Adrenal gland (tissue), 12 donors: ENCODE data around the gene LILRA6. TPM values are rescaled to one million over a fixed set of nuclear protein-coding genes. Genes with fewer than 3 reads are reported as not detected.
A peak's percentile ranks its signal among the peaks of the same experiment; 100 is the strongest.
"Not testable (repeated sequence)": the region's sequence is repeated elsewhere in the genome, so short reads cannot be mapped to it uniquely, and the experiment has no call there.

Experiments
- DNase-seq, 7 donors: peaks; one replicate each; pipeline ENCODE4 v3.0.0-alpha.2; 2019 to 2020
- H3K27ac ChIP-seq, 5 donors: fragments of 200-600 bp; sonication (generic) in 4 of 5; 1 replicate in 3 of 5; 2 replicates in 2 of 5; pipeline versions ENCODE4 v1.5.1 to v1.8.0; 2016 to 2020; ENCODE audit warnings: mild to moderate bottlenecking in 1 of 5
- H3K27me3 ChIP-seq: fragments of 200-600 bp; 2 replicates; pipeline ENCODE4 v1.8.0; 2021
- H3K36me3 ChIP-seq, 2 donors: fragments of 200-600 bp; replicated peaks in 1 of 2; 1 replicate in 1 of 2; 2 replicates in 1 of 2; pipeline versions ENCODE4 v1.5.1 to v1.8.0; 2018 to 2022
- H3K4me1 ChIP-seq, 2 donors: fragments of 200-600 bp; replicated peaks in 1 of 2; 1 replicate in 1 of 2; 2 replicates in 1 of 2; pipeline versions ENCODE4 v1.5.1 to v1.8.0; 2018 to 2021
- H3K4me3 ChIP-seq, 4 donors: fragments of 200-600 bp; sonication (generic) in 3 of 4; one replicate each; pipeline ENCODE4 v1.5.1; 2016 to 2018
- H3K9me3 ChIP-seq, 3 donors: fragments of 200-600 bp; sonication (generic) in 1 of 3; replicated peaks in 1 of 3; 1 replicate in 2 of 3; 2 replicates in 1 of 3; pipeline versions ENCODE4 v1.5.1 to v1.8.0; 2016 to 2021
- POLR2A ChIP-seq, 2 donors: fragments of 450-650 bp; IDR thresholded peaks; one replicate each; pipeline ENCODE4 v1.6.1; 2017; ENCODE audit warnings: antibody characterized with exemption in 2 of 2, mild to moderate bottlenecking in 2 of 2, moderate library complexity in 1 of 2
- WGBS, 4 donors: extraction: QIAGEN DNeasy Blood & Tissue Kit in 2 of 4; methylation state at CpG; one replicate each; pipeline versions ENCODE4 v1.1.5 to v1.1.7; 2013 to 2017; 5-methylcytosine and 5-hydroxymethylcytosine counted together
- intact Hi-C, 2 donors: fragments of 100-400 bp; cut with DNase I; formaldehyde crosslinking; loops; one replicate each; pipeline versions ENCODE4 v1.14.1 to v1.15.0; 2022 to 2023
- polyA plus RNA-seq, 3 donors: library from polyadenylated mRNA; stranded (reverse); fragments of 200-250 nt in 2 of 3; fragments of 350-450 nt in 1 of 3; fragmentation: Illumina TruSeq in 1 of 3; extraction: RNeasy Lipid Tissue Mini Kit (QIAGEN cat#74804) in 1 of 3; gene quantifications; one replicate each; pipeline ENCODE4 v1.2.3, GENCODE V29; 2013 to 2014
- total RNA-seq, 9 donors: library from RNA; depleted of rRNA in 4 of 9; stranded (reverse); fragments of >200 nt in 4 of 9; fragments of 120-200 nt in 1 of 9; fragmentation: NEBNext Ultra II Directional in 1 of 9; extraction: Animal tissue kit (Norgen Biotek cat#: 25700) in 1 of 9; gene quantifications; one replicate each; pipeline versions ENCODE4 v1.1.0 to v1.2.4, GENCODE V29; 2013 to 2023
- TF ChIP-seq, protein P1 (sequence below), 6 experiments: fragments of 450-650 bp in 4 of 6; fragments of 200-600 bp in 2 of 6; sonication (generic) in 1 of 6; IDR thresholded peaks; 1 replicate in 5 of 6; 2 replicates in 1 of 6; pipeline versions ENCODE4 v1.5.1 to v1.8.0; 2016 to 2021; ENCODE audit warnings: antibody characterized with exemption in 6 of 6, mild to moderate bottlenecking in 2 of 6, moderate library complexity in 1 of 6
- donor health status: healthy with polysubstance abuse.
- donor health status: Bipolar disorder and iron deficiency.
- donor health status: DM: yes; HTN: yes; CAD: no.
- donor health status: DM: no; HTN: no; CAD: no.
- donor health status: DM: no; HTN: no; CAD: no.
- donor health status: DM: yes; HTN: yes; CAD: no.

The LILRA6 gene
- total and polyA plus RNA-seq, 12 donors: 0.30 to 9.3 (median 4.8) TPM

DNA sequence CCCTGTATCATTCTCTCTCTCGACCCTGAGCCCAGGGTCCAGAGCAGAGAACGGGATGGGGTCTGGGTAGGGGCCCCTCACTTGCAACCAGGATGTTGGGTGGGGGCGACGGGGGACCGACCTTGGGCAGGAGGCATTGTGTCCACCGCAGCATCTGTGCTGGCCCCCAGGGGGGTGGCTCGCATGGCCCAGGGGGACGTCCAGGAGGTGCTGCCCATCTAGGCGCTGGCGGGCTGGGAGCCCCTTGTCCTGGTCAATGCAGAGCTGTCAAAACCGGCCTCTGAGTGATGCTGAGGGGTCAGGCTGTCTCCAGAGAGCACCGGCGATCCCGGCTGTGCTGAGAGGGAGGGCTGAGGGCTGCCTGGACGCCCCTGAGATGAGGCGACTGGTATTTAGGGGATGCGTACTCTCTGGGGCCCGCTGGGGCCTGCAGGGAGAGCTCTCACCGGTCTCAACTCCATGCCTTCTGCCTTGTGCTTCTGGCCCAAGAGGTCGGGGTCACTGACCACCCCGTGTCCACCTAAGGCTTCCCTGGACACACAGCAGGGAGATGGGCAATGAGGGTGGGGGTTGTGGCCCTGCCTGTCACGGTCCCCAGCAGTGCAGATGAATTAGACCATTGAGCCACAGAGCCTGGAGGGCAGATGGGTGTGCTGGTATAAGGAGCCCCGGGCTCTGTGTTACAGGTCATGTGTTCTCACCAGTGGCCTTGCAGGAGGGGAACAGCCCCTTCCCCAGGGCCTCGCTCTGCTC is 33.4 kb downstream of the LILRA6 start:
- Histone ChIP-seq H3K36me3 (peaks cover 0 to 41% of the 10 kb centered on the region in 2 donors), H3K27ac (peak overlapping the region; percentile 82 to 100 (median 95)), H3K27me3 (no peaks in the 10 kb centered on the region), H3K9me3 (no peaks in the 10 kb centered on the region), H3K4me1 (peaks cover 41 to 64% of the 10 kb centered on the region in 2 donors), H3K4me3 (no peak overlapping the region)
- peak in 2 of 7 donors; percentile 54 to 55 for DNase-seq
- intact Hi-C loops: no loop called here
- TF ChIP-seq POLR2A (IDR thresholded peaks at IDR 0.05): peak in 1 of 2 donors; percentile 10
- TF ChIP-seq, protein P1, sequence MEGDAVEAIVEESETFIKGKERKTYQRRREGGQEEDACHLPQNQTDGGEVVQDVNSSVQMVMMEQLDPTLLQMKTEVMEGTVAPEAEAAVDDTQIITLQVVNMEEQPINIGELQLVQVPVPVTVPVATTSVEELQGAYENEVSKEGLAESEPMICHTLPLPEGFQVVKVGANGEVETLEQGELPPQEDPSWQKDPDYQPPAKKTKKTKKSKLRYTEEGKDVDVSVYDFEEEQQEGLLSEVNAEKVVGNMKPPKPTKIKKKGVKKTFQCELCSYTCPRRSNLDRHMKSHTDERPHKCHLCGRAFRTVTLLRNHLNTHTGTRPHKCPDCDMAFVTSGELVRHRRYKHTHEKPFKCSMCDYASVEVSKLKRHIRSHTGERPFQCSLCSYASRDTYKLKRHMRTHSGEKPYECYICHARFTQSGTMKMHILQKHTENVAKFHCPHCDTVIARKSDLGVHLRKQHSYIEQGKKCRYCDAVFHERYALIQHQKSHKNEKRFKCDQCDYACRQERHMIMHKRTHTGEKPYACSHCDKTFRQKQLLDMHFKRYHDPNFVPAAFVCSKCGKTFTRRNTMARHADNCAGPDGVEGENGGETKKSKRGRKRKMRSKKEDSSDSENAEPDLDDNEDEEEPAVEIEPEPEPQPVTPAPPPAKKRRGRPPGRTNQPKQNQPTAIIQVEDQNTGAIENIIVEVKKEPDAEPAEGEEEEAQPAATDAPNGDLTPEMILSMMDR (IDR thresholded peaks at IDR 0.05): no peak
- 30 to 62% (median 59%) methylated on average over 9 to 24 of the region's 24 CpGs for WGBS, 4 donors

DNA sequence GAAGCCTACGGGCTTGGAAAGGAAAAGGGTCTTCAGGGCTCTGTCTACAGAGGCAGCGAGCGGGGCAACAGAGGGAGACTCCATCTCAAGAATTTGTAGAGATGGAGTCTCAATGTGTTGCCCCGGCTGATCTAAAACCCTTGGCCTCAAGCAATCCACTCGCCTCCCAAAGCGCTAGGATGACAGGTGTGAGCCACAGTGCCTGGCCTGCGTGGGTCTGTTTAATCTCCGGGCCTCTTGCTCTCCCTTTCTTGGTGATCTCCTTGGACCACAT is 33.9 kb downstream of the LILRA6 start:
- H3K27me3 ChIP-seq: no peaks in the 10 kb centered on the region
- no peaks in the 10 kb centered on the region for H3K9me3 ChIP-seq
- intact Hi-C loops: no loop called here
- TF ChIP-seq, protein P1 (IDR thresholded peaks at IDR 0.05): no peak
- no peak for TF ChIP-seq POLR2A (IDR thresholded peaks at IDR 0.05)
- peaks cover 41 to 69% of the 10 kb centered on the region in 2 donors for H3K4me1 ChIP-seq
- peak overlapping the region; percentile 82 to 100 (median 95) for H3K27ac ChIP-seq
- H3K4me3 ChIP-seq: no peak overlapping the region
- no peak for DNase-seq
- WGBS, 4 donors: 78 to 90% (median 84%) methylated on average over 7 to 8 of the region's 8 CpGs
- peaks cover 0 to 46% of the 10 kb centered on the region in 2 donors for H3K36me3 ChIP-seq

DNA sequence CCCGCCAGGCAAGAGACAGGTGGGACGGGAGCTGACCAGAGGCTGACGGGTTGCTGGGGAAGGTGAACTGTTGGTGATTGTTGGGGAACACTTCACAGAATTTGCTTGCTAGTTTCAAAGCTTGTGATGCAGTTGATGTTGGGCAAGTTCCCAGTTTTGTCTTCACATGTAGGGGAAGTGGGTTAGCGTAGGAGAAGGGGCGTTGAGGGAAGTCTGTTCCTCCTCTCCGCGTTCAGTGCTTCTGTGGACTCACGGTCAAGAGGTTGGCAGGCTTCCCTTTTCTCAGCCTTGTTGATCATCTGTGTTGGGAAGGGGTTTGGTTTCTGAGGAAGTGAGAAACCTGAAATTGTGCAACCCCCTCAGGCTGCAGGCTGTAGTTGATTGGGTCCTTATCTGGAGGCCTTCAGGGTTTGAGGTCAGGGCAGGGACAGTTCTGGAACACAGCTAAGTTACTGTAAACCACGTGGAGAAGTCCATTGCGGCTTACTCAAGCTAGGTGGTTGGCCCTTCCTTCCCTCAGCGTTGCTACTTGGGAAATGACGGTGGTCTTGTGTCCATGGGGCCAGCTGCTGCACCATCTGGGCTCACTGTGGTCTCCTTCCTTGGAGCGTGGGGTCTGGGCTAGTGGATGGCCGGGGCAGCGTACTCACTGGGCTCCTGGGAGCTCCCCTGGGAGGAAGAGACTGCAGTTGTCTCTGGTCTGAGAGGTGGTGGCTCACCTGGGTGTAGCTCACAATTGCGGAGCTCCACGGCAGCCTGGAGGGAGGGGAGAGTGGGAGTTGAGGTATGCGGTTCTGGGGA is 34.4 kb downstream of the LILRA6 start:
- H3K27me3 ChIP-seq: no peaks in the 10 kb centered on the region
- TF ChIP-seq POLR2A (IDR thresholded peaks at IDR 0.05): peak; percentile 32 to 60
- TF ChIP-seq, protein P1 (IDR thresholded peaks at IDR 0.05): no peak
- 40 to 51% (median 47%) methylated on average over 14 to 18 of the region's 18 CpGs for WGBS, 4 donors
- H3K36me3 ChIP-seq: peaks cover 0 to 52% of the 10 kb centered on the region in 2 donors
- no peaks in the 10 kb centered on the region for H3K9me3 ChIP-seq
- intact Hi-C loops: no loop called here
- peaks cover 43 to 74% of the 10 kb centered on the region in 2 donors for H3K4me1 ChIP-seq
- H3K27ac ChIP-seq: peak overlapping the region; percentile 84 to 100 (median 95)
- H3K4me3 ChIP-seq: no peak overlapping the region
- DNase-seq: peak; percentile 71 to 99 (median 95)

- TF ChIP-seq, protein P1 (IDR thresholded peaks at IDR 0.05): no peak
- TF ChIP-seq POLR2A (IDR thresholded peaks at IDR 0.05): no peak
- no peak for DNase-seq
- Histone ChIP-seq H3K4me3 (no peak overlapping the region), H3K27me3 (no peaks in the 10 kb centered on the region), H3K36me3 (peaks cover 0 to 57% of the 10 kb centered on the region in 2 donors), H3K4me1 (peaks cover 48 to 80% of the 10 kb centered on the region in 2 donors), H3K9me3 (no peaks in the 10 kb centered on the region), H3K27ac (peak overlapping the region; percentile 76 to 100 (median 90))
- intact Hi-C loops: no loop called here
- WGBS, 4 donors: 48 to 64% (median 53%) methylated on average over 5 of the region's 5 CpGs
These were observed 35.0 kb downstream of the LILRA6 start for GRCh38 chr19:54207676-54207982.

- peaks cover 53 to 84% of the 10 kb centered on the region in 2 donors for H3K4me1 ChIP-seq
- H3K9me3 ChIP-seq, H3K27me3 ChIP-seq, intact Hi-C loops, H3K4me3 ChIP-seq: not testable (repeated sequence)
- peak overlapping the region; percentile 76 to 100 (median 90) for H3K27ac ChIP-seq
- 74 to 85% (median 78%) methylated on average over 23 of the region's 23 CpGs for WGBS, 4 donors
- peaks cover 0 to 62% of the 10 kb centered on the region in 2 donors for H3K36me3 ChIP-seq
- peak in 1 of 7 donors; percentile 43 for DNase-seq
These were observed 35.4 kb downstream of the LILRA6 start for GRCh38 chr19:54207193-54207592.
